GM21423 (cell line): ENCODE measurements around the gene RIMBP3C.
"Not testable (repeated sequence)": the region's sequence is repeated elsewhere in the genome, so short reads cannot be mapped to it uniquely, and the experiment has no call there.

Source experiments
- ATAC-seq: cut with Tn5 transposase; IDR thresholded peaks from one replicate; pipeline ENCODE4 v1.9.1; 2021; ENCODE audit warnings: mild to moderate bottlenecking, moderate library complexity; ENCODE audit not compliant: unreplicated experiment

Gene RIMBP3C

DNA sequence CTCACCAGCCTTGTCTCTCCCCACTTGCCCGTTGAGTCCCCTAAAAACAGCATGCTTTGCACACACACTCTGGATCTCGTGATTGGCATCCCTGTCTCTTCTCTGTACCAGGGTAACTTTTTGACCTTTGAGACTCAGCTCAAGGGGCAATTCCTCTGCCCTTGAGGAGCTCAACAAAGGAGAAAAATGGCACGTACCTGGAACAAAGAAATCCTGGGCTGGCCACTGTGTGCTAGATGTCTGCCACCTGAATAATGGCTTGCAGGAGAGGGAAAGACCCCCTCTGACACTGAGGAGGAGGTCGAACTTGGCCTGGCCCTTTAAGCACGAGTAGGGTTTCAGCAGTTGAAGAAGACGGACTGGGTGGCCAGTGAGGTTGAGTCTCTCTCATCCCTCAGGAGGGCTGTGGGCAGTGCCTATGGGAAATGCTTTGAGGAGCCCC lies 22.1 kb upstream of the RIMBP3C start:
- ATAC-seq, result no peak

DNA sequence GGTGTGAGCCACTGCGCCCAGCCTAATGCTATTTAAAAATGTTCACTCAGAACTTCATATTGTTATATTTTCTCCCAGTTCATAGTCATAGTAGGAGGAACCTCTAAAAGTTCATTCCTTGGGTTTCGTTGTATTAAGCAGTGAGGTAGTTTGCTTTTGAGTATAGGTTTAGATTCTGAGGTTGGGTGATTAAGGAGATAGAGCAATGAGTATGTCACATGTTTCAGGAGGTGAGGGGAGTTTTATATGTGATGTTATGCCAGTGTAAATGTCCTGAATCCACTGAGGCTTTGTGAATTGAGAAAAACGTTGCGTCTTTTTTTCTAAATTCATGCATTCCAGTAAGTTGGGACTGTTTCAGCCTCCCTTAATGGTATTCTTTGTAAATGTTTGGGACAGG lies 20.4 kb upstream of the RIMBP3C start:
- no peak for ATAC-seq

DNA sequence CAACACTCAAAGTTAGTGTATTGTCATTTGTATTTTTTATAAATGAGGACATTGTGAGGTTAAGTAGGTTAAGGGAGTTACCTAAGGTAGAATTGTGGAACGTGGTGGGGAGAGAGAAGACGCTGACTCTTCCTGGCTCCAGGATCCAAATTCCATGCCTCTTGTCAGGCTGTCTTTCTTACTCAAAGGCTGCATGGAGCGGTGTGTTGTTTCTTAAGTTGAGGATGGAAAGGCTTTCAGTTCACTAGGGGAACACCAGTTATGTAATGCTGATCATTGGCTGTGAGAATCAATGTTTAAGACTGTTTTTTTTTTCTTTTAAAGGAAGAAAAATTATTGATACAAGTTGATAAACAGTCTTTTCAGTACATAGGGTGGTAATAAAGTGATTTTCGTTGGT lies 19.1 kb upstream of the RIMBP3C start:
- ATAC-seq, result no peak

DNA sequence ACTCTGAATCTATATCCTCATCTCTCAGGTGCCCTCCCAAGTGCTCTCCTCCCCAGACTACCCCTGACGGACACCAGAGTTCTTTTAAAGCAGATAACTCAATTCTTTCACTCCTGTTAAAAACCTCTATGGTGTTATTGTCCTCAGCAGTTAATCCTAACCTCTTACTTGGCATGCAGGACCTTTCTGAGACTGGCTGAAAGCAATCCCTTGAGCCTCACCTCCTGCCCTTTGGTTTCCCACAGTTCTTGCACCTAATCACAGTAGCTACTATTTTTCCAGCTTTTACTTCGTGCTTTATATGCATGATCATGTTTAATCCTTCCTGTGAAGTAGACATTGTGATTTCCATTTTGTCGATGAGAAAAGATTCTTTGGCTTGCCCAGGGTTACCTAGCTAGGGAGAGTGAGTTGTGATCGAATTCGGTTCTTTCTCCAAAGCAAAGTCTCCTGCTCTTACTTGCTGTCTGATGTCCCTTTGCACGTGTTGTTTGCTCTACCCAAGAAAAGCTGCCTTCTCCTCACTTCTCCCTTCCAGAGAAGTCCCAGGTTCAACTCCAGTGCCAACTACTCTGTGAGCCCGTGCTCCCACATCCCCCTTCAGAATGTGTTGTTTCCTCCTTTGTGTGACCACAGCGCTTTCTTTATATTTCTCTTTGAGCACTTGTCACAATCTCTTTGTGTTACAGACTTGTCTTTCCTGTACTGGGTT lies 18.4 kb upstream of the RIMBP3C start:
- no peak for ATAC-seq

DNA sequence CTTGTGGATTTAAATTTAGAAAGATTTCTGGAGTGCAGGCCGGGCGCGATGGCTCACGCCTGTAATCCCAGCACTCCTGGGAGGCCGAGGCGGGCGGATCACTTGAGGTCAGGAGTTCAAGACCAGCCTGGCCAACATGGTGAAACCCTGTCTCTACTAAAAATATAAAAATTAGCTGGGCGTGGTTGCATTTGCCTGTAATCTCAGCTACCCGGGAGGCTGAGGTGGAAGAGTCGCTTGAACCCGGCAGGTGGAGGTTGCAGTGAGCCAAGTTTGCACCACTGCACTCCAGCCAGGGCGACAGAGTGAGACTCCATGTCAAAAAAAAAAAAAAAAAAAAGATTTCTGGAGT lies 17.8 kb upstream of the RIMBP3C start:
- ATAC-seq, result not testable (repeated sequence)

DNA sequence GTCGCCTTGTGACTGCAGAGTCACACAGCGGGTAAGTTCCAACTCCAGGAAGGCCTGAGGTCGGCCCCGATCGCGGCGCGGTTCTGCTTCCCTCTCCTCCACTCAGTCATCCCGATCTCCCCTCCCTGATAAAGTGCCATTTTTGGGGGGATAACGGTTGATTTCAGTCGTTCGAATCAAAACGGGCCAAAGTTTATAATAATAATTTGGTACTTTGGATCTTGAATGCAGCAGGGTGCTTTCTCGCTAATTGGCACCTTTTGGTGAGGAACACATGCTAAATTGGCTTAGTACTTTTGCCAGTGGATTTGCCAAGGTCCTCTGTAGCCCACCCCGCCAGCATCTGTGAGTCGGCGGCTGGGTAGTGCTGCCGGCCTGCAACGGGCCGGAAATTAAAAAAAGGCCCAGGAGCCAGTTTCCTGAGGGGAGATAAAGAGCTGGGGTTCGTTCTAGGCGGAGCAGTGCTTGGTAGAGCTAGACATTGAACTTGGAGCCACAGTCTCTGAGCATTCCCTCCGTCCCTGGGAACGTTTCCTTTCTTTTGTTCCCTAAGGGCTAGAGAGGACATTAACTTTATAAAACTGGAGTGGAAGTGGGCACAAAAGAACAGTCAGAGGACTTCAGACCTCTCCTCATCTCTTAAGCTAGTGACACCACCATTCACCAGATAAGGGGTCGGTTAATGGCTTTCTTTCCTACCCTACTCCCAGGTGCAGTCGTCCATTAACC lies 17.2 kb upstream of the RIMBP3C start:
- ATAC-seq, result no peak

DNA sequence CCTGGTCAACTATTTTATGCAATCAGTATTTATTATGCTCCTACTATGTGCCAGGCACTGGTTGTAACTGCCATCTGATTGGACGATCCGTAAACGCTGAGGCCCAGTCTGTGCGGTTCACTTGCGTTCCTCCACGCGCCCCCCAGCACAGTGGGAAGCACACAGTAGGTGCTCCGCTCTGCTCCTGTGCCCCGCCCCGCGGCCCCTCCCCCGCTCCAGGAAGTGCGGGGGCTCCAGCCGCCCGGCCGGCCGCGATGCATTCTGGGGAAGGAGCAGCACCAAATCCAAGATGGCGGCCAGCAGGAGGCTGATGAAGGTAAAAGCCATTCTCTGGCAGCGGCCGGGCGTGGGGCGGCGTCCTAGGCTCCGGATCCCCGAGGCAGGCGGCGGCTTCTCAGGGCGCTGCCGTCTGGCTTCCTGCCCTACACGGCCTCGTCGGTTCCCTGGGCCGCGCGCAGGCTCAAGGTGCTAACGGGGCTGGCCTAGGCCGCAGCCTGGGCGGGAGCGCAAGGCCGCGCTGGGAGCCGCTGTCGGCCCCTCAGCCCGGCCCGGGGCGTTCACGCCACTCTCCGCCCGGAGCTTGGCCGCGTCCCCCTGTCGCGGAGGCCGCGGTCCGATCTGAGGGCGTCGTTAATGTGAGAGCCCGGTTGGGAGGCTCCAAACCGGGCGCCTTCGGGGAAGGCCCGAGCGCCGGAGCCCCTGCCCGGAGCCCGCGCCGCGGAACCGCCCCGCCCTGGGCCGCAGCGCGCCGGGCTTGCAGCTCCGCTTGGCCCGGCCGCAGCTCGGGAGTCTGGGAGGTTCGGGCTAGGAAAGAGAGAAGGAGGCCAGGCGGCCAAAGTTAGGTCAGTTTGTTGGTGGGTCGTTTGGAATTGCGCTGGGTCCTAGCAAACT lies 16.4 kb upstream of the RIMBP3C start, which contains the start of gene UBE2L3:
TSS of gene UBE2L3 (plus strand) at position 259 of the 891 bp plus-strand sequence. CDS start at position 290, 31 bp downstream.
- ATAC-seq, result no peak

DNA sequence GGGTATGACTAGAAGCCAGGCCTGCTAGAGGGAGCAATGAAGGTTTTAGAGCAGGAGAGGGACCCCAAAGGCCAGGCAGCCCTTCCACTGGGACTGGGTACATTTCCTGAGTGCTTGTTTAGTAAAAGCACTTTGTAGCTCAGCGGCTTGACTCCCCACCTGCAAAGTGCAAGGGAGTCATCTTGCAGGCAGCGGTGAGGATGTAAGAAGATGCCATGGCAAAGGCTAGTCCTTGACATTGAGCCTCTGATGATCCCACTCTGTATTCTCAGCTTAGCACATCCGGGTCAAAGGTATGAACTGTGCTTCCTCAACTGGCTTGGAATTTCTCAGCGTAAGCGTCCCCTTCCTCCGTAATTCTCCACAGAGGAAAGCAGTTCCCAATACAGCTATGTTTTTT lies 13.2 kb upstream of the RIMBP3C start:
- ATAC-seq, result no peak

DNA sequence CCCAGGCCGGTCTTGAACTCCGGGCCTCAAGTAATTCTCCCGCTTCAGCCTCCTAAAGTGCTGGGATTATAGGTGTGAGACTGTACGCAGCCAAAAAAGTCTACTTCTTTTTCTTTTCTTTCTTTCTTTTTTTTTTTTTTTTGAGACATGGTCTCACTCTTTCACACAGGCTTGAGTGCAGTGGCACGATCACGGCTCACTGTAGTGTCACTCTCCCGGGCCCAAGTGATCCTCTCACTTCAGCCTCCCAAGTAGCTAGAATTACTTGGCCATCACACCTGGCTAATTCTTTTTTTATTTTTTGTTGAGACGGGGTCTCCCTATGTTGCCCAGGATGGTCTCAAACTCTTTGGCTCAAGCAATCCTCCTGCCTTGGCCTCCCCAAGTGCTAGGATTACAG lies 12.7 kb upstream of the RIMBP3C start:
- ATAC-seq, result no peak

DNA sequence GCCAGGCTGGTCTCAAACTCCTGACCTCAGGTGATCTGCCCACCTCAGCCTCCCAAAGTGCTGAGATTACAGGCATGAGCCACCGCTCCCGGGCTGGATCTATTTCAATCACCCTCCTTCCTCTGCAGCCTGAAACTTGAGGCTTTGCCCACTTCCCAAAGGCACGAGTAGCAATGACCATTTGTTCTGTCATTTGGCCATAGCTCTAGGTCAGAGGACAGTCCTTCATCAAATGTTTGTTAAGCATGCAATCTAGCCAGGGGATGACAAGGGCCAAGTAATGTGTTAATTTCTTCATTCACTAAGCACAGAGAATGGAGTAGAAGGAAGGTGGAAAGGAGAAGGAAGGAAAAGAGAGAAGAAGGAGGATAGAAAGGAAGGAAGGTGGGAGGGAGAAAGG lies 9.4 kb upstream of the RIMBP3C start:
- ATAC-seq, result not testable (repeated sequence)

DNA sequence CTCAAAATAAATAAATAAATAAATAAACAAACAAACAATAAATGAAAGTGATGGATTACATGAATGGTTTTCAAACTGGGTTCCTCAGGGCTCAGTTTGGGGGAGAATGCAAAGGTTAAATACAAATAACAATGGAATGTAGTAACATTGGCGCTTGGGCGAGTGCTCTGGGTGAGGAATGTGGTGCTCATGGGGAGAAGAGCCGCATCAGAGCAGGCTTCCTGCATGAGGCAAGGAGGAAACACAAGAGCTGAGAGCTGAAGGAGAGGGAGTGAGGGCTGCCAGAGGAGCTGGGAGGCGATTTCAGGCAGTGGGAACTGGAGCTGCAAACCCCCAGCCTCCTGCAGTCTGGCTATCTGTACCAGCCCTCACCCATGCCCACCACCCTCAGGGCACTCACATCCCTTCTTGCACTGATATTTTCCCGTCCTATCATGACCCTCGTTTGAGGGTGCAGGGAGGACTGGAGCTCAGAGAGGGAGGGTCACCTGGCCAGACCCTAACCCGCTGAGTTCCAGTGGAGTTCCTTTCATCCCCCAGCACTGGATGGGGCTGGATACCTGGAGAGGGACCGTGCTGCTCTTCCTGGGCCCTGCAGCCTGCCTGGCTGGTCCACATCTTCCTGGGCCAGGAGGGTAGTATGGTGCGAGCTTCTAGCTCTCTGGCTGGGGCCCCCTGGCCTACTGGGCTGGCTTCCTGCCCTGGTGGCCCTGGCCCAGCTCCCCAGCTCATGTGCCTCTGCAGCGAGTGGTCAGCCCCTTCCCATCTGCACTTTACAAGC lies 8.3 kb upstream of the RIMBP3C start:
- not testable (repeated sequence) for ATAC-seq

DNA sequence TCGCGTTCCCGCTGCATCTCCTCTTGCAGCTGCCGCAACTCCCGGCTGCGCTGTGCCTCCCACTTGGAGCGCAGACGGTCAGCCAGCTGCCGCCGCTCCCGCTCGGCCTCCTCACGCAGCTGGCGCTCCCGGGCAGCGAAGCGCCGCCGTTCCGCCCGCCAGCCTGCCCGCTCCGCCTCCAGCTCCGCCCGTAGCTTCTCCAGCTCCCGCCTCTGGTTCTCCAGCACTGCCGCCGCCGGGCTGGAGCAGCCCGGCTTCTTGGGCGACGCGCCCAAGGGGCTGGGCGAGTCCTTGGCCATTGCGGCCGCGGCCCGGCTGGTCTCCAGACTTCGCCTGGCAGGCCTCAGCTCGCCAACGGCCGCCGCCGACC lies 598 bp downstream of the RIMBP3C start:
- ATAC-seq, result peak; percentile 21

DNA sequence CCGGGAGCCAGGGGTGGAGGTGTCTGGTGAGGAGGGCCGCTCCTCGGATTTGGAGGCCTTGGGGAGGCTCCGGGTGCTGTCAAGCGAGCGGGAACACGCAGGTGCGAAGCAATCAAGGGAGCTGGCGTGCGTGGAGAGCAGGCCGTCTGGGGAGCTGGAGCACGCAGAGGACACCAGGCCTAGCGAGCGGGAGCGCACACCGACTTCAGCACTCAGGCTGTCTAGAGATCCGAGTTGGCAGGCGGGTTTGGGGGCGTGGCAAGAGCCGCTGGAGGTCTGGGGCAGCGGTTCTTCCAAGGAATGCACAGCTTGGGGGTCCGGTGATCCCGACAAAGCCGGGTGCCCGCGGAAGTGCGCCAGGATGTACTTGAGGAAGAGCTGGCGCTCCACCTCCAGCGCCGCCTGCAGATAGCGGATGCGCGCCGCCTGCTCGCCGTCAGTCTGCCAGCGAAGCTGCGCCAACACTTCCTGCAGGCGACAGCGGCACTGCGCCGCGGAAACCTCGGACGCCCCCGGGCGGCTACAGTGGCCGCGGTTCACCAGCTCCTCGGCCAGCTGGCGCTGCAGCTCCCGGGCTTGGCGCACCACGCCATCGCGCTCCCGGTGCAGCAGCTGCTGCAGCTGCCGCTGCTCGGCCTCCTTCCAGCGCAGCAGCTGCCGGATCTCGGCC lies 1.1 kb downstream of the RIMBP3C start:
- peak; percentile 72 for ATAC-seq

DNA sequence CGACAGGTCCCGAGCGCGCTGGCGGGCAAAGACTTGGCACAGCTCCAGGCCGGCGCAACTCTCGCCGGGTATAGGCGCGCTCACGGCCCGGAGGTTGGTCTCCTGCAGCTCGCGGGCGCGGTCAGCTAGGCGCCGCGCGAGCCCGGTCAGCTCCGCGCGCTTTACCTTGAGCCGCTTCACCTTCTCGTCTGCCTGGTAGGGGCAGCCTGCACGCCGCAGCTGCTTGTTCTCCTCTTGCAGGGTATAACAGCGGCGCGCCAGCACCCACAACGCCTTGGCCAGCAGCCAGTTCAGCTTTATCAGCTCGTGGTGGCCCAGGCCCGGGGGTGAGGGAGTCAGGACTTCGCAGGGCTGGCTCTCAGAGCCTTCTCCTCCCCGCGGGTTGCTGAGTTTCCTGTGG lies 1.7 kb downstream of the RIMBP3C start:
- ATAC-seq, result not testable (repeated sequence)

DNA sequence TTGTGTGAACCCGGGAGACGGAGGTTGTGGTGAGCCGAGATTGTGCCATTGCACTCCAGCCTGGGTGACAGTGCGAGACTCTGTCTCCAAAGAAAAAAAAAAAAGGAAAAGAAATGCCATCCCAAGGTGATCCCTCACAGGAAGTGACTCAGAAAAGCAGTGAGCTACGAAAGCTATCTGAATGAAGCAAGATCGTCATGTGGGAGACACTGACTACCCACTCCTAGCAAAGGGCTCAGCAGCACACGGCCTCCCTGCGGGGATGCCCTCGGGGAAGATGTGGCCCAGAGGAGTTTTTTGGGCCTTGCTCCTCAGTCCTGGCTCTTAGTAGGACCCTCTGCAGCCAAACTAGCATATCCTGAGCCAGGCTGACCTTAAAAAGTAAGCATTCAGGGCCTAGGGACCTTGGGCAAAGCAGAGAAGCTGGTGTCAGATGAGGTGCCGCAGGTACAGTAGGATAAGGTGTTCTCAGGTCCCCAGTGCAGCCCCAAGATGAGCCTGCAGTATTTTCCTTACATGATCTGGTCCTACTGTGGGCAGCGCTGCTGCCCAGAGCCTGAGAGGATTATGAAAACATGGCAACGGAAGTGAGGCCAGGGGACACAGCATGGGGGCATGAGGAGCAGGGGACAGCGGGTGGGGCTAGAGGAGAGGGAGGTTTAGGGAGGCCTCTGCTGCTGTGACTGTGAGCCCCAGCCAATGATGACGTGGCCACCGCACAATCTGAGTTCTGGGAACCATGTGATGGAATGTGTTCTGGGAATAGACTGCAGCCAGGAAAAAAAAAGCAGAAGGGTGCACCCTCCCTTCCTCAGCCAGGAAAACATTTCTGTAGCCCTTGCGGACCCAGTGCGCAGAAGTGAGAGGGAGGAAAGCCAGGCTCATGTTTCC lies 6.6 kb downstream of the RIMBP3C start:
- ATAC-seq, result not testable (repeated sequence)

DNA sequence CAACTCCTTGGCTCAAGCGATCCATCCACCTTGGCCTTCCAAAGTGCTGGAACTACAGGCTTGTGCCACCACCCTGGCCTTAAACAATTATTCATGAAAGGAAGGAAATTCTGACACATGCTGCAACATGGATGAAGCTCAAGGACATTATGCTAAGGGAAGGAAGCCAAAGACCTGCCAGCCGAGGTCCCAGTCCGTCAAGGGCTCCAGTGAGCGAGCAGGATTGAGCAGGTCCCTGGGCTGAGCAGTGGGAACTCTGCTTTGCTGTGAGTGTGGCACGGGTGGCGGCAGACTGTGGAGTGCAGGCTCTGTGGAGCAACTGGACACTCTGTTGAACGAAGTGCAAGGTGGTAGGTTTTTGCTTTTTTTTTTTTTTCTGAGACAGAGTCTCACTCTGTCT lies 11.4 kb downstream of the RIMBP3C start:
- not testable (repeated sequence) for ATAC-seq

DNA sequence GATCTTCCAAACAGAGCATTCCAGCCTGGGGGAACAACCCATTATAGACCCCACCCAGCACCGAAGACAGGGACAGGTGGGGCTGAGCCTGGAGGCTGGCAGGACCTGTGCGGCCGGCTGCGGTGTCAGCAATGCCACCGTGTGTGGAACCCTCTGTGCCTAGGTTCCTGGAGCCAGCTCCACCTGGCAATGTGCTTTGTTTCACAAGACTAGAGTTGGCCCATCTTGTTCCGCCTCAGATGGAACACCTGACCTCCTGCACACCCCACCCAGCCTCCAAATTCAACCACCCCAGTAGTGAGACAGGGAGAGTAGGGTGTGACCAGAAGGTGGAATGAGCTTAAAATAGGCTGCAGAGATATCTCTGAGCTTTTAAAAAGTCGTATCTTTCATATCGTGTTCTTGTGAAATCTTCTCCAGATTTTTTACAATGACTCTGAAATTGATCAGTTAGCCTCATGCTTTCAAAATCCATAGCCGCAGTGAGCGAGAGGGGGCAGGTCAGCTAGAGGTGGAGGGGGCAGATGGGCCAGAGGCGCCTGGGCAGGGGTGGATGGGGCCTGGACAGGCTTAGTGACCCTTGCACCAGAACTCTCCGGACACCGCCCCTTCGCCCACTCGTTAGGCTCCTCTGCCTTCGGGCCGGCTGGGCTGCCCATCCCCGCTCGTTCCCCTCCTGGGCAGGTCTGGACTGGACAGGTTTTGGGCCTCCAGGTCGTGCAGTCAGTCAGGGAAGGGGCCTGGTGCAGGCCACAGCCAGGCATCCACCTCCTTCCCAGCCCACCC lies 18.2 kb downstream of the RIMBP3C start:
- ATAC-seq, result not testable (repeated sequence)

DNA sequence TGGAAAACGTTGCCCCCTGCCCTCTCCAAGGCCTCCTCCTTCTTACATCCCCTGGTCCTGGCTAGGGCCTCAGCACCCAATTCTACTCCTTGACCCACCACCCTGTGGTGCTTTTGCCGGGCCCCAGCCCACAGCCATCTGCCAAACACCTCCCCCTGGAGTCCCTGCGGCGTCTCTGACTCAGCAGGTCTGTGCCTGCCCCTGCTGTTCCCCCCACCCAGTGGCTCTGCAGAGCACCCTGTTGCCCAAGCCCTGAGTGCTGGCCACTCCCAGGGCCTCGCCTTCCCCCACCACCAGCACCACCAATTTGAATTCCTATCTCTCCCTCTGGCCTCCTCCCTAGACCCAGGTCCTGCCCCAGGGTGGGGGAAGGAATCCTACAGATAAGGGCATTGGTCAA lies 19.7 kb downstream of the RIMBP3C start:
- ATAC-seq, result not testable (repeated sequence)
